Esophagus muscularis mucosa (tissue), 4 donors: ENCODE results near the gene ARID5B. TPM values are rescaled to one million over a fixed set of nuclear protein-coding genes. Genes with fewer than 3 reads are reported as not detected.

Source experiments
- DNase-seq: peaks from one replicate; pipeline ENCODE4 v3.0.0-alpha.2; 2017; ENCODE audit errors: extremely low spot score
- H3K27ac ChIP-seq, 4 donors: fragments of 200-600 bp; sonication (generic); replicated peaks in 1 of 4; 1 replicate in 3 of 4; 2 replicates in 1 of 4; pipeline ENCODE4 v1.5.1; 2016 to 2019; ENCODE audit warnings: mild to moderate bottlenecking in 1 of 4
- H3K27me3 ChIP-seq, 4 donors: fragments of 200-600 bp; sonication (generic); one replicate each; pipeline versions ENCODE4 v1.5.1 to v1.6.0; 2016 to 2019
- H3K36me3 ChIP-seq, 4 donors: fragments of 200-600 bp; sonication (generic); one replicate each; pipeline ENCODE4 v1.5.1; 2016 to 2019
- H3K4me1 ChIP-seq, 4 donors: fragments of 200-600 bp; sonication (generic); one replicate each; pipeline ENCODE4 v1.5.1; 2016 to 2019
- H3K4me3 ChIP-seq, 4 donors: fragments of 200-600 bp; sonication (generic); 1 replicate in 2 of 4; 2 replicates in 2 of 4; pipeline ENCODE4 v1.5.1; 2016 to 2019; ENCODE audit warnings: mild to moderate bottlenecking in 4 of 4, moderate library complexity in 1 of 4
- H3K9me3 ChIP-seq, 4 donors: fragments of 200-600 bp; sonication (generic); 1 replicate in 3 of 4; 2 replicates in 1 of 4; pipeline ENCODE4 v1.5.1; 2016 to 2019
- EP300 ChIP-seq: sonication (generic); formaldehyde crosslinking; IDR thresholded peaks from one replicate; pipeline ENCODE4 v1.6.1; 2017; ENCODE audit warnings: antibody characterized with exemption
- POLR2A ChIP-seq: fragments of 450-650 bp; IDR thresholded peaks from one replicate; pipeline ENCODE4 v1.6.1; 2017; ENCODE audit warnings: antibody characterized with exemption, moderate library complexity, mild to moderate bottlenecking, low read depth
- POLR2AphosphoS5 ChIP-seq, 2 donors: sonication (generic); formaldehyde crosslinking; IDR thresholded peaks; one replicate each; pipeline ENCODE4 v1.6.1; 2017; ENCODE audit warnings: antibody characterized with exemption in 2 of 2
- WGBS: methylation state at CpG from one replicate; pipeline ENCODE4 v1.1.5; 2018; 5-methylcytosine and 5-hydroxymethylcytosine counted together
- intact Hi-C: fragments of 100-400 bp; cut with DNase I; formaldehyde crosslinking; loops from one replicate; pipeline ENCODE4 v1.15.1; 2023
- total RNA-seq, 4 donors: library from RNA; depleted of rRNA; stranded (reverse); fragments of >200 nt; gene quantifications; one replicate each; pipeline versions ENCODE4 v1.1.0 to v1.2.1, GENCODE V29; 2016
- TF ChIP-seq, protein P1 (sequence below), 3 experiments: fragments of 200-600 bp in 2 of 3; fragments of 450-650 bp in 1 of 3; sonication (generic) in 2 of 3; IDR thresholded peaks; one replicate each; pipeline ENCODE4 v1.5.1; 2017 to 2019; ENCODE audit warnings: antibody characterized with exemption in 3 of 3, mild to moderate bottlenecking in 2 of 3, moderate library complexity in 1 of 3

ARID5B gene
- total RNA-seq, 4 donors from 2014 or later: 33.6 to 150 (median 64.9) TPM

DNA sequence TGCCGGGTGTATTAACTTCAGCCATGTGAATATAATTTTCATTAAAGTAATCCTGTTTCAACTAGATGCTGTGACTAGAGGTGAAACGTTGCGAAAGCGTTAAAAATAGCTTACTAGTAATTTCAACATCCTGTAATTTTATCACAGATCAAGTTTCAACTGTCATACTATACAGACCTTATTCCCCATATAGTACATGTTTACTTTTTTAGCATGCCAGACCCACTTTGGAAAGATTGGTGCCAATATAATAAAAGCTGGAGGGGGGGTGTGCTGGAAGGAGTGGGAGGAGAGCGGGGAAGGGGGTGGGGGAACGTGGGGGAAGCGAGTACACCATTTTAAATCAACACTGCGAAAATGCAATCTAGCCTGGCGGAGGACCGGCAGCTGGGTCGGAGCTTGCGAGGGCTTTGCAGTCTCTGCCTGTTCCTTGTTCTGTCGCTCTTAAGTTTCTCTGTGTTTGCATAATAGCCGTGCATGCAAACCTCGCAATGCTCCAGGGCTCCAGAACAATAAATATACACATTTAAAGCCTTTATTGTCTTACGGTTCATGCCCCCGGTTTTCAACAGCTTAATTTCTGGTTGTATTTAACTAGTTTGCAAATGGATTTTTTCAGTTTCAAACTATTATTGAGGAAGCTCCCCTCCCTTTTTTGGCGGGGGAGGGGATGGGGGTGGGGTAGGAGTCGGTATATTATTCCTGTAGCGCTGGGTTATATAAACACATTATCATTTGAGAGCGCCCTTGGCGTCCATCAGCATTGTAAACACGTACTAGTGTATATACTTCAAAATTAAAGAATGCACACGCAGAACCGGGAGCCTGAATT, 1.3 kb upstream of the ARID5B start:
- WGBS: under 1% methylated on average over 25 of the region's 25 CpGs
- peak overlapping the region; percentile 91 to 98 (median 94) for H3K27ac ChIP-seq
- no peaks in the 10 kb centered on the region for H3K27me3 ChIP-seq
- no peaks in the 10 kb centered on the region for H3K9me3 ChIP-seq
- H3K36me3 ChIP-seq: no peaks in the 10 kb centered on the region
- DNase-seq: no peak
- intact Hi-C loops: loop anchor here (5.0 kb wide), 2 partner anchors 92 to 137 kb away; no protein-coding TSS in a partner anchor
- H3K4me1 ChIP-seq: peaks cover 23 to 58% (median 50%) of the 10 kb centered on the region in 4 donors
- TF ChIP-seq POLR2A (no peak), POLR2AphosphoS5 (IDR thresholded peaks at IDR 0.05) (peak in 1 of 2 donors; percentile 31)
- peak overlapping the region; percentile 66 to 81 (median 76) for H3K4me3 ChIP-seq

DNA sequence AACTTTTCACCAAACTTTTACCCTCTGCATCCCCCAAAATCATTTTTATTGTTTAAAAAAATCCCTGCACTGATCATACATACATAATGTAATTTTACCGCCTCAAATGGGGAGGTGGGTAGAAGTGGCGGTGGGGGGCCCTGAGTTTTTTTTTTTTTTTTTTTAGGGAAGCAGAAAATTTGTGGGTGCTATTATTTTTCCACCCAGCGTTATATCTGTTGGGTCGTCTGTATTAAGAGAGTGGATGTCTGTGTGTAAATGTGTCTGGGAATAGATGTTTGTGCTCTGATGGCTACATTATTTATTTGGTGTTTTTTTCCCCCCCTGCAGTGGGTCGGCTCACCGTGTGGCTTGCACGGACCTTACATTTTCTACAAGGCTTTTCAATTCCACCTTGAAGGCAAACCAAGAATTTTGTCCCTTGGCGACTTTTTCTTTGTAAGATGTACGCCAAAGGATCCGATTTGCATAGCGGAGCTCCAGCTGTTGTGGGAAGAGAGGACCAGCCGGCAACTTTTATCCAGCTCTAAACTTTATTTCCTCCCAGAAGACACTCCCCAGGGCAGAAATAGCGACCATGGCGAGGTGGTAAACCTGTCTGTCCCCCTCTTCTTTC, 438 bp downstream of the ARID5B start:
- DNase-seq: no peak
- Histone ChIP-seq H3K36me3 (no peaks in the 10 kb centered on the region), H3K27ac (peak overlapping the region; percentile 91 to 98 (median 94)), H3K27me3 (no peaks in the 10 kb centered on the region), H3K4me3 (peak overlapping the region; percentile 66 to 81 (median 76)), H3K9me3 (no peaks in the 10 kb centered on the region), H3K4me1 (peaks cover 22 to 63% (median 55%) of the 10 kb centered on the region in 4 donors)
- WGBS: under 1% methylated on average over 14 of the region's 14 CpGs
- TF ChIP-seq, protein P1, sequence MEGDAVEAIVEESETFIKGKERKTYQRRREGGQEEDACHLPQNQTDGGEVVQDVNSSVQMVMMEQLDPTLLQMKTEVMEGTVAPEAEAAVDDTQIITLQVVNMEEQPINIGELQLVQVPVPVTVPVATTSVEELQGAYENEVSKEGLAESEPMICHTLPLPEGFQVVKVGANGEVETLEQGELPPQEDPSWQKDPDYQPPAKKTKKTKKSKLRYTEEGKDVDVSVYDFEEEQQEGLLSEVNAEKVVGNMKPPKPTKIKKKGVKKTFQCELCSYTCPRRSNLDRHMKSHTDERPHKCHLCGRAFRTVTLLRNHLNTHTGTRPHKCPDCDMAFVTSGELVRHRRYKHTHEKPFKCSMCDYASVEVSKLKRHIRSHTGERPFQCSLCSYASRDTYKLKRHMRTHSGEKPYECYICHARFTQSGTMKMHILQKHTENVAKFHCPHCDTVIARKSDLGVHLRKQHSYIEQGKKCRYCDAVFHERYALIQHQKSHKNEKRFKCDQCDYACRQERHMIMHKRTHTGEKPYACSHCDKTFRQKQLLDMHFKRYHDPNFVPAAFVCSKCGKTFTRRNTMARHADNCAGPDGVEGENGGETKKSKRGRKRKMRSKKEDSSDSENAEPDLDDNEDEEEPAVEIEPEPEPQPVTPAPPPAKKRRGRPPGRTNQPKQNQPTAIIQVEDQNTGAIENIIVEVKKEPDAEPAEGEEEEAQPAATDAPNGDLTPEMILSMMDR (IDR thresholded peaks at IDR 0.05): no peak
- TF ChIP-seq EP300 (no peak), POLR2AphosphoS5 (IDR thresholded peaks at IDR 0.05) (no peak), POLR2A (no peak)
- intact Hi-C loops: loop anchor here (5.0 kb wide), 2 partner anchors 90 to 135 kb away; no protein-coding TSS in a partner anchor

- WGBS: under 1% methylated on average over 25 of the region's 25 CpGs
- no peak for DNase-seq
Observed at GRCh38 chr10:61902445-61903220, 1.1 kb downstream of the ARID5B start.

GRCh38 chr10:61903221-61903927, 1.9 kb downstream of the ARID5B start:
- Histone ChIP-seq H3K27me3 (no peaks in the 10 kb centered on the region), H3K27ac (peak overlapping the region; percentile 91 to 98 (median 94)), H3K4me1 (peaks cover 12 to 49% (median 41%) of the 10 kb centered on the region in 4 donors), H3K36me3 (no peaks in the 10 kb centered on the region), H3K4me3 (peak overlapping the region; percentile 66 to 81 (median 76)), H3K9me3 (no peaks in the 10 kb centered on the region)
- intact Hi-C loops: loop anchor here (5.0 kb wide), 2 partner anchors 89 to 134 kb away; no protein-coding TSS in a partner anchor
- TF ChIP-seq POLR2AphosphoS5 (IDR thresholded peaks at IDR 0.05) (peak; percentile 43 to 52), EP300 (no peak)
- TF ChIP-seq, protein P1 (IDR thresholded peaks at IDR 0.05): peak; percentile 22 to 33 (median 23)
- DNase-seq: no peak
- under 1% methylated on average over 42 of the region's 56 CpGs for WGBS

More at GRCh38 chr10:61902445-61903220, 1.1 kb downstream of the ARID5B start:
- H3K9me3 ChIP-seq: no peaks in the 10 kb centered on the region
- peaks cover 16 to 56% (median 48%) of the 10 kb centered on the region in 4 donors for H3K4me1 ChIP-seq
- intact Hi-C loops: loop anchor here (5.0 kb wide), 2 partner anchors 90 to 135 kb away; no protein-coding TSS in a partner anchor
- TF ChIP-seq EP300 (no peak), POLR2AphosphoS5 (IDR thresholded peaks at IDR 0.05) (peak; percentile 46 to 49)
- TF ChIP-seq, protein P1 (IDR thresholded peaks at IDR 0.05): peak in 2 of 3 experiments; percentile 26 to 37
- H3K36me3 ChIP-seq: no peaks in the 10 kb centered on the region
- peak overlapping the region; percentile 91 to 98 (median 94) for H3K27ac ChIP-seq
- peak overlapping the region; percentile 66 to 81 (median 76) for H3K4me3 ChIP-seq
- no peaks in the 10 kb centered on the region for H3K27me3 ChIP-seq
